Measurements from ENCODE around the gene ANKS1B. TPM values are rescaled to one million over a fixed set of nuclear protein-coding genes. Genes with fewer than 3 reads are reported as not detected.

Gene ANKS1B
- total and polyA plus RNA-seq, 3 experiments from 2014 or later = 0.39 to 0.60 TPM; not detected in 1

- ChIA-PET CTCF (no interaction called here), POLR2A (no interaction called here)
- Mint-ChIP-seq H3K36me3 (no peaks in the 10 kb centered on the region), H3K27ac (no peak overlapping the region), H3K27me3 (no peaks in the 10 kb centered on the region), H3K4me3 (no peak overlapping the region), H3K9me3 (peaks cover 0 to 8% (median 5%) of the 10 kb centered on the region in 5 donors), H3K4me1 (no peaks in the 10 kb centered on the region)
- H3K4me3 ChIP-seq (ENCODE audit: low read length) = no peak overlapping the region
- no peaks in the 10 kb centered on the region for H3K27me3 ChIP-seq (ENCODE audit: insufficient read depth, low read length, poor library complexity, severe bottlenecking)
- no peaks in the 10 kb centered on the region for H3K4me1 ChIP-seq (ENCODE audit: insufficient read depth, low read length)
- DNase-seq = no peak
- no peak overlapping the region for H3K27ac ChIP-seq (ENCODE audit: low read depth, low read length)
- H3K36me3 ChIP-seq (ENCODE audit: insufficient read depth, low read length) = no peaks in the 10 kb centered on the region
- no peaks in the 10 kb centered on the region for H3K9me3 ChIP-seq (ENCODE audit: low read length)
Measured at GRCh38 chr12:99200711-99201384, 783.9 kb downstream of the ANKS1B start.

GRCh38 chr12:99195474-99195873 lies 789.3 kb downstream of the ANKS1B start:
- no peaks in the 10 kb centered on the region for H3K27me3 Mint-ChIP-seq
- H3K36me3 Mint-ChIP-seq = no peaks in the 10 kb centered on the region
- Histone ChIP-seq H3K4me3 (ENCODE audit: low read length) (no peak overlapping the region), H3K27ac (ENCODE audit: low read depth, low read length) (no peak overlapping the region), H3K4me1 (ENCODE audit: insufficient read depth, low read length) (no peaks in the 10 kb centered on the region), H3K9me3 (ENCODE audit: low read length) (no peaks in the 10 kb centered on the region), H3K27me3 (ENCODE audit: insufficient read depth, low read length, poor library complexity, severe bottlenecking) (no peaks in the 10 kb centered on the region), H3K36me3 (ENCODE audit: insufficient read depth, low read length) (no peaks in the 10 kb centered on the region)
- POLR2A ChIA-PET = no interaction called here
- H3K4me1 Mint-ChIP-seq = no peaks in the 10 kb centered on the region
- no peak overlapping the region for H3K4me3 Mint-ChIP-seq
- CTCF ChIA-PET = no interaction called here
- no peak for DNase-seq
- H3K27ac Mint-ChIP-seq = no peak overlapping the region
- peaks cover 0 to 10% (median 2%) of the 10 kb centered on the region in 5 donors for H3K9me3 Mint-ChIP-seq

- no peaks in the 10 kb centered on the region for H3K4me1 Mint-ChIP-seq
- Histone ChIP-seq H3K9me3 (ENCODE audit: low read length) (no peaks in the 10 kb centered on the region), H3K4me1 (ENCODE audit: insufficient read depth, low read length) (no peaks in the 10 kb centered on the region), H3K4me3 (ENCODE audit: low read length) (no peak overlapping the region), H3K27ac (ENCODE audit: low read depth, low read length) (no peak overlapping the region), H3K27me3 (ENCODE audit: insufficient read depth, low read length, poor library complexity, severe bottlenecking) (no peaks in the 10 kb centered on the region), H3K36me3 (ENCODE audit: insufficient read depth, low read length) (no peaks in the 10 kb centered on the region)
- peaks cover 3 to 18% (median 9%) of the 10 kb centered on the region in 5 donors for H3K9me3 Mint-ChIP-seq
- H3K27me3 Mint-ChIP-seq = no peaks in the 10 kb centered on the region
- no peak overlapping the region for H3K27ac Mint-ChIP-seq
- POLR2A ChIA-PET = no interaction called here
- no peak for DNase-seq
- H3K4me3 Mint-ChIP-seq = no peak overlapping the region
- no peaks in the 10 kb centered on the region for H3K36me3 Mint-ChIP-seq
- CTCF ChIA-PET = no interaction called here
Measured at GRCh38 chr12:99192489-99192888, 792.2 kb downstream of the ANKS1B start.

GRCh38 chr12:99176871-99177270 lies 807.9 kb downstream of the ANKS1B start:
- H3K4me1 ChIP-seq (ENCODE audit: insufficient read depth, low read length) = no peaks in the 10 kb centered on the region
- no peaks in the 10 kb centered on the region for H3K9me3 ChIP-seq (ENCODE audit: low read length)
- H3K4me3 ChIP-seq (ENCODE audit: low read length) = no peak overlapping the region
- Mint-ChIP-seq H3K27ac (no peak overlapping the region), H3K4me1 (no peaks in the 10 kb centered on the region), H3K9me3 (peaks cover 0 to 15% (median 3%) of the 10 kb centered on the region in 5 donors), H3K4me3 (no peak overlapping the region), H3K27me3 (no peaks in the 10 kb centered on the region), H3K36me3 (no peaks in the 10 kb centered on the region)
- no peaks in the 10 kb centered on the region for H3K27me3 ChIP-seq (ENCODE audit: insufficient read depth, low read length, poor library complexity, severe bottlenecking)
- DNase-seq = no peak
- no peaks in the 10 kb centered on the region for H3K36me3 ChIP-seq (ENCODE audit: insufficient read depth, low read length)
- H3K27ac ChIP-seq (ENCODE audit: low read depth, low read length) = no peak overlapping the region
- ChIA-PET CTCF (no interaction called here), POLR2A (no interaction called here)

GRCh38 chr12:99170461-99170860 lies 814.3 kb downstream of the ANKS1B start:
- no peaks in the 10 kb centered on the region for H3K9me3 Mint-ChIP-seq
- H3K4me3 ChIP-seq (ENCODE audit: low read length) = no peak overlapping the region

GRCh38 chr12:99170037-99170436 lies 814.7 kb downstream of the ANKS1B start:
- H3K4me3 Mint-ChIP-seq = no peak overlapping the region
- no peak overlapping the region for H3K4me3 ChIP-seq (ENCODE audit: low read length)
- no peaks in the 10 kb centered on the region for H3K9me3 Mint-ChIP-seq
- ChIA-PET POLR2A (no interaction called here), CTCF (no interaction called here)
- DNase-seq = no peak
- no peaks in the 10 kb centered on the region for H3K36me3 ChIP-seq (ENCODE audit: insufficient read depth, low read length)
- H3K27me3 ChIP-seq (ENCODE audit: insufficient read depth, low read length, poor library complexity, severe bottlenecking) = no peaks in the 10 kb centered on the region
- H3K4me1 ChIP-seq (ENCODE audit: insufficient read depth, low read length) = no peaks in the 10 kb centered on the region
- no peaks in the 10 kb centered on the region for H3K4me1 Mint-ChIP-seq
- no peaks in the 10 kb centered on the region for H3K9me3 ChIP-seq (ENCODE audit: low read length)
- no peaks in the 10 kb centered on the region for H3K27me3 Mint-ChIP-seq
- H3K27ac Mint-ChIP-seq = no peak overlapping the region
- no peaks in the 10 kb centered on the region for H3K36me3 Mint-ChIP-seq
- H3K27ac ChIP-seq (ENCODE audit: low read depth, low read length) = no peak overlapping the region

More at GRCh38 chr12:99170461-99170860, 814.3 kb downstream of the ANKS1B start:
- no peak overlapping the region for H3K27ac Mint-ChIP-seq
- Histone ChIP-seq H3K36me3 (ENCODE audit: insufficient read depth, low read length) (no peaks in the 10 kb centered on the region), H3K9me3 (ENCODE audit: low read length) (no peaks in the 10 kb centered on the region), H3K4me1 (ENCODE audit: insufficient read depth, low read length) (no peaks in the 10 kb centered on the region), H3K27me3 (ENCODE audit: insufficient read depth, low read length, poor library complexity, severe bottlenecking) (no peaks in the 10 kb centered on the region), H3K27ac (ENCODE audit: low read depth, low read length) (no peak overlapping the region)
- ChIA-PET CTCF (no interaction called here), POLR2A (no interaction called here)
- H3K4me3 Mint-ChIP-seq = no peak overlapping the region
- no peaks in the 10 kb centered on the region for H3K27me3 Mint-ChIP-seq
- H3K36me3 Mint-ChIP-seq = no peaks in the 10 kb centered on the region
- H3K4me1 Mint-ChIP-seq = no peaks in the 10 kb centered on the region
- no peak for DNase-seq

- H3K4me1 ChIP-seq (ENCODE audit: insufficient read depth, low read length) = no peaks in the 10 kb centered on the region
- Mint-ChIP-seq H3K4me3 (no peak overlapping the region), H3K27me3 (no peaks in the 10 kb centered on the region), H3K36me3 (no peaks in the 10 kb centered on the region), H3K4me1 (no peaks in the 10 kb centered on the region), H3K27ac (no peak overlapping the region), H3K9me3 (peaks cover 0 to 7% (median 4%) of the 10 kb centered on the region in 5 donors)
- no peak overlapping the region for H3K4me3 ChIP-seq (ENCODE audit: low read length)
- H3K27me3 ChIP-seq (ENCODE audit: insufficient read depth, low read length, poor library complexity, severe bottlenecking) = no peaks in the 10 kb centered on the region
- H3K9me3 ChIP-seq (ENCODE audit: low read length) = no peaks in the 10 kb centered on the region
- no peaks in the 10 kb centered on the region for H3K36me3 ChIP-seq (ENCODE audit: insufficient read depth, low read length)
- no peak overlapping the region for H3K27ac ChIP-seq (ENCODE audit: low read depth, low read length)
- DNase-seq = no peak
- ChIA-PET CTCF (no interaction called here), POLR2A (no interaction called here)
Measured at GRCh38 chr12:99157946-99158345, 826.8 kb downstream of the ANKS1B start.

GRCh38 chr12:99154983-99155336 lies 829.8 kb downstream of the ANKS1B start:
- no peaks in the 10 kb centered on the region for H3K27me3 ChIP-seq (ENCODE audit: insufficient read depth, low read length, poor library complexity, severe bottlenecking)
- H3K4me3 ChIP-seq (ENCODE audit: low read length) = no peak overlapping the region
- Mint-ChIP-seq H3K27me3 (no peaks in the 10 kb centered on the region), H3K9me3 (peaks cover 0 to 7% (median 3%) of the 10 kb centered on the region in 5 donors), H3K27ac (no peak overlapping the region), H3K4me1 (no peaks in the 10 kb centered on the region), H3K4me3 (no peak overlapping the region), H3K36me3 (no peaks in the 10 kb centered on the region)
- POLR2A ChIA-PET = no interaction called here
- no peak for DNase-seq
- H3K36me3 ChIP-seq (ENCODE audit: insufficient read depth, low read length) = no peaks in the 10 kb centered on the region
- no peaks in the 10 kb centered on the region for H3K4me1 ChIP-seq (ENCODE audit: insufficient read depth, low read length)
- CTCF ChIA-PET = no interaction called here
- no peak overlapping the region for H3K27ac ChIP-seq (ENCODE audit: low read depth, low read length)
- no peaks in the 10 kb centered on the region for H3K9me3 ChIP-seq (ENCODE audit: low read length)
